HepG2 (cell line): Measurements from ENCODE around the gene ZMPSTE24.
"Not testable (repeated sequence)": the region's sequence is repeated elsewhere in the genome, so short reads cannot be mapped to it uniquely, and the experiment has no call there.

ENCODE experiments used
- FOSL2 ChIP-seq: sonication (generic); formaldehyde crosslinking; IDR thresholded peaks from 2 replicates; pipeline ENCODE4 v1.4.0; 2020; ENCODE audit warnings: missing genetic modification reagents
- NCOA5 ChIP-seq: sonication (generic); formaldehyde crosslinking; IDR thresholded peaks from 2 replicates; pipeline ENCODE4 v1.4.0; 2020; ENCODE audit warnings: missing genetic modification reagents
- NR2F1 ChIP-seq, 2 experiments: fragments of 450-650 bp in 1 of 2; formaldehyde crosslinking in 1 of 2; IDR thresholded peaks; 2 replicates each; pipeline versions ENCODE4 v1.5.0 to v1.6.1; 2016 to 2020; ENCODE audit warnings: mild to moderate bottlenecking in 1 of 2, missing compliant biosample characterization in 1 of 2, missing genetic modification reagents in 1 of 2, moderate library complexity in 1 of 2
- RAD21 ChIP-seq: fragments of 450-650 bp; formaldehyde crosslinking; IDR thresholded peaks from 2 replicates; pipeline ENCODE4 v1.5.0; 2020; ENCODE audit warnings: mild to moderate bottlenecking
- ZBTB37 ChIP-seq: sonication (generic); formaldehyde crosslinking; IDR thresholded peaks from 2 replicates; pipeline ENCODE4 v1.4.0; 2020; ENCODE audit warnings: mild to moderate bottlenecking, missing genetic modification reagents
- ZMAT3 ChIP-seq: sonication (generic); formaldehyde crosslinking; conservative IDR thresholded peaks from 2 replicates; pipeline ENCODE4 v1.7.0; 2021; ENCODE audit warnings: missing genetic modification reagents
- ZNF205 ChIP-seq: IDR thresholded peaks from 2 replicates; pipeline ENCODE4 v1.6.1; 2018; ENCODE audit warnings: missing biosample characterization, missing genetic modification reagents
- TF ChIP-seq, protein P1 (sequence below): sonication (generic); formaldehyde crosslinking; IDR thresholded peaks from 2 replicates; pipeline ENCODE4 v1.4.0; 2020; ENCODE audit warnings: mild to moderate bottlenecking, missing genetic modification reagents

DNA sequence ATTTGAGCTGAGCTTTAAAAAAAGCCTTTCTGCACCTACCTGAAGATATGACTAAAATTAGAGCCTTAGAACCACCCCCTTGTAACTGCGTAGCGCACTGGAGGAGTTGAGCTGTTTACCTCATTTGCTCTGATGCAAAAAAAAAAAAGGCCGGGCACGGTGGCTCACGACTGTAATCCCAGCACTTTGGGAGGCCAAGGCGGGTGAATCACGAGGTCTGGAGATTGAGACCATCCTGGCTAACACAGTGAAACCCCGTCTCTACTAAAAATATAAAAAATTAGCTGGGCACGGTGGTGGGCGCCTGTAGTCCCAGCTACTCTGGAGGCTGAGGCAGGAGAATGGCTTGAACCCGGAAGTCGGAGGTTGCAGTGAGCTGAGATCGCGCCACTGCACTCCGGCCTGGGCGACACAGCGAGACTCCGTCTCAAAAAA, 36.5 kb upstream of the ZMPSTE24 start:
- TF ChIP-seq ZBTB37 (CRISPR knock-in tag); FOSL2 (CRISPR knock-in tag); NR2F1 (CRISPR knock-in tag; IDR thresholded peaks at IDR 0.05); ZMAT3; RAD21 (CRISPR knock-in tag); ZNF205 (CRISPR knock-in tag); NCOA5 (CRISPR knock-in tag): not testable (repeated sequence)
- TF ChIP-seq, protein P1, sequence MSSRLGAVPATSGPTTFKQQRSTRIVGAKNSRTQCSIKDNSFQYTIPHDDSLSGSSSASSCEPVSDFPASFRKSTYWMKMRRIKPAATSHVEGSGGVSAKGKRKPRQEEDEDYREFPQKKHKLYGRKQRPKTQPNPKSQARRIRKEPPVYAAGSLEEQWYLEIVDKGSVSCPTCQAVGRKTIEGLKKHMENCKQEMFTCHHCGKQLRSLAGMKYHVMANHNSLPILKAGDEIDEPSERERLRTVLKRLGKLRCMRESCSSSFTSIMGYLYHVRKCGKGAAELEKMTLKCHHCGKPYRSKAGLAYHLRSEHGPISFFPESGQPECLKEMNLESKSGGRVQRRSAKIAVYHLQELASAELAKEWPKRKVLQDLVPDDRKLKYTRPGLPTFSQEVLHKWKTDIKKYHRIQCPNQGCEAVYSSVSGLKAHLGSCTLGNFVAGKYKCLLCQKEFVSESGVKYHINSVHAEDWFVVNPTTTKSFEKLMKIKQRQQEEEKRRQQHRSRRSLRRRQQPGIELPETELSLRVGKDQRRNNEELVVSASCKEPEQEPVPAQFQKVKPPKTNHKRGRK (CRISPR knock-in tag), result not testable (repeated sequence)
